Measurements from ENCODE around the gene DHX57. TPM values are rescaled to one million over a fixed set of nuclear protein-coding genes. Genes with fewer than 3 reads are reported as not detected.
"Not testable (repeated sequence)": the region's sequence is repeated elsewhere in the genome, so short reads cannot be mapped to it uniquely, and the experiment has no call there.

DHX57 gene
- polyA plus RNA-seq, 1 donor = 21.4 TPM

DNA sequence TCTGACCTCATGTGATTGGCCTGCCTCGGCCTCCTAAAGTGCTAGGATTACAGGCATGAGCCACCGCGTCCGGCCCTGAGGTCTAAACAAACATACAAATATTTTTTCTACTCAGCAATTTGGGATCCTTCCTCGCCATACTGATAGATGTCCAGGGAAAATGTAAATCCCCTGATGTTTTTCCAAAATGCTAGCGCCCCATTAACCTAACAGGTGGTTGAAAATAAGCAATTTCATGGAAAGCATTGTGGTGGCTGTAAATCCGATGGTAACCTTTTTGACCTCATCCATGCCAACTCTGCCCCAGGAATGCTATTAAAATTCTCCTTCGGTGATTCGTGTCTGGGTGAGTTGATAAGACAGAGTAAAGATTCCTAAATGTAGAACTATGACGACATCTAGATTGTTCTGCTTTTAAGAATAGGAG lies 78.5 kb downstream of the DHX57 start:
- DNase-seq = no peak

GRCh38 chr2:38795016-38795415 lies 80.7 kb downstream of the DHX57 start:
- DNase-seq = not testable (repeated sequence)

DNA sequence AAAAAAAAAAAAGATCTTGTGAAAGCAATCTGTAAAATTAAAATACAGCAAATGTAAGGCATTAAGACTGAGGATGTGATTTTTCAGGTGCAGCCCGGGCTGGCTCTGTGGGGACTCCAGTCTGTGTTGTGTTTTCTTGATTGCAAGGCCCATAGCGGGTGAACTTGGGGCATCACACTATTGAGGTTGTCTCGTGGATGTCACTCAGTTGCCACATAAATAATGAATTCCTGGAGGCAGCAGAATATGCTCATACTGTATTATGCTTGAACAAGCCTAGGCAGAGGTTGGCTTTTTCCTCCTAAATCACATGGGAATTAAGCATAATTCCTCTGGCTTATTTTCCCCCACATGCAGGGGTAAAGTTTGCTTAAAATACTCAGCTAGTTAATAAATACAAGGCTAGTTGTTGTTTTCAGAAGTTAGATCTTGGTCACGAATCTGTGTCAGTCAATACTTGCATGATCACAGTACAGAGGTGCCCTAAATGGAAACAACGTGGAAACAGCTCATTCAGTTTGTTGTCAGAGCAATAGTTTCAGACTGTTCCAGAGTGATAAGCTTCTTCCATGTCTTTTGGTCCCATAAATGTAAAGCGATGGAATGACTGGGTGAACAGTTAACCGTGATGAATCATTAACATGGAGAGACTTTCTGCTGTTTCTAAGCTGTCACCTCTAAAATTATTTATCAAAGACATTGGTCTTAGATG lies 81.3 kb downstream of the DHX57 start:
- no peak for DNase-seq

GRCh38 chr2:38793511-38793910 lies 82.2 kb downstream of the DHX57 start:
- no peak for DNase-seq

- no peak for DNase-seq
These were observed 83.0 kb downstream of the DHX57 start for GRCh38 chr2:38792751-38793150.

DNA sequence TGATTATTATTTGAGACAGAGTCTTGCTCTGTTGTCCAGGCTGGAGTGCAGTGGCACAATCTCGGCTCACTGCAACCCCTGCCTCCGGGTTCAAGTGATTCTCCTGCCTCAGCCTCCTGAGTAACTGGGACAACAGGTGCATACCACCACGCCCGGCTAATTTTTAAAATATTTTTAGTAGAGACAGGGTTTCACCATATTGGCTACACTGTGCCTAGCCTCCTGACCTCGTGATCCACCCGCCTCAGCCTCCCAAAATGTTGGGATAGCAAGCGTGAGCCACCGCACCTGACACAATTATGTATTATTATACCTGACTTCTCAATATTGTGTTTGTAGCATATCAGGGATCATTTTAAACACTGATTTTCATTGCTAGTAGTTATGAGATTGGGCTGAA lies 83.4 kb downstream of the DHX57 start:
- not testable (repeated sequence) for DNase-seq

GRCh38 chr2:38791744-38792143 lies 84.0 kb downstream of the DHX57 start:
- DNase-seq = no peak

DNA sequence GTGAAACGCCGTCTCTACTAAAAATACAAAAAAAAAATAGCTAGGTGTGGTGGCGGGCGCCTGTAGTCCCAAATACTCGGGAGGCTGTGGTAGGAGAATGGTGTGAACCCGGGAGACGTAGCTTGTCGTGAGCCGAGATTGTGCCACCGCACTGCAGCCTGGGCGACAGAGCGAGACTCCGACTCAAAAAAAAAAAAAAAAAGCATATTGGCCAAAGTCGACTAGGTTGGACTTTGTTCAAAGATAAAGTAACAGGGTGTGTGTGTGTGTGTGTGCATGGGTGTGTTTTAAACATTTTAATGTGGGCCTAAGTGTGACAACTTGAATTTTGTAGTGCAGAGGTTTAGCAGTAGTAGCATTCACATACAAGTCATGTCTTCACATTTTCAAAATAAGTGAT lies 86.0 kb downstream of the DHX57 start:
- DNase-seq = no peak

DNA sequence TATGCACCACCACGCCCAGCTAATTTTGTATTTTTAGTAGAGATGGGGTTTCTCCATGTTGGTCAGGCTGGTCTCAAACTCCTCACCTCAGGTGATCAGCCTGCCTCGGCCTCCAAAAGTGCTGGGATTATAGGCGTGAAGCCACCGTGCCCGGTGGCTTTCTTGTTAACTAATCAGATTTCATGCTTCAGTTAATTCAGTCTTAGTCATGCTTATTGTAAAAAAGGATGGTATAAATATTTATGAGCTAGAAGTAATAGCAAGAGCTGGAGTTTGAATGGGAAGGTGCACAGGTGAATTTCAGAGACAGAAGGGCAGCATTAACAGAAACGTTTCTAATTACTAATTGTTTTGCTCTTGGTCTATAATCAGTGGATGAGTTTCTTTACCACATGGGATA lies 87.4 kb downstream of the DHX57 start:
- DNase-seq = no peak

DNA sequence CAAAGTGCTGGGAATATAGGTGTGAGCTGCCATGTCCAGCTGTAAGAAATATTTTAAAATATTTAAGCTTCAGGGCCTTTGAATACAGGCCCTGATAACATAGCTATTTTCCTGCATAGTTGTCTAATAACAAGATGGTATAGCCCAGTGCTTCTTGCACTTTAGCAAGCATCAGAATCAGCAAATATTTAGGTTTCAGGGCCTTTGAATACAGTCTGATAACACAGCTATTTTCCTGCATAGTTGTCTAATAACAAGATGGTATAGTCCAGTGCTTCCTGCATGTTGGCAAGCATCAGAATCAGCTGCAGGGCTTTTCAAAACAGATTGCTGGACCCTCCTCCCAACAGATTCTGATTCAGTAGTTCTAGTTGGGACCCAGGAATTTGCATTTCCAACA lies 92.1 kb downstream of the DHX57 start:
- no peak for DNase-seq

DNA sequence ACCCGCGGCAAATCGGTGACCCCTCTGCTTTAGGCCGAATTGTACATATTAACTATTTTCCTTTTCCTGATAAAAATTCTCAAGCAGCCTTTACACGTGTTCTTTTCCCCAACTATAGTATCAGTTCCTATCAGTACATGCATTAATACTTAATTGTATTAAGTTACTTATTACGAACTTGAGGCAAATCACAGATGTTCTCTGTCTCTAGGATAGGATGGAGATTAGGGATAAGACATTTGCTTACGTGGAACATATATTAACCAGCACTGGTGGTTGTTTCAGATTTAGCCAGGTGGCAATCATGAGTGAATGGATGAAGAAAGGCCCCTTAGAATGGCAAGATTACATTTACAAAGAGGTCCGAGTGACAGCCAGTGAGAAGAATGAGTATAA lies 97.0 kb downstream of the DHX57 start:
- DNase-seq = no peak

GRCh38 chr2:38776531-38776930 lies 99.2 kb downstream of the DHX57 start:
- DNase-seq = no peak

GRCh38 chr2:38775921-38776225 lies 99.9 kb downstream of the DHX57 start:
- DNase-seq = no peak

GRCh38 chr2:38775097-38775920 lies 100.4 kb downstream of the DHX57 start:
- no peak for DNase-seq

- DNase-seq = no peak
These were observed 104.1 kb downstream of the DHX57 start for GRCh38 chr2:38771632-38772031.

- no peak for DNase-seq
These were observed 110.2 kb downstream of the DHX57 start for GRCh38 chr2:38765551-38765950.

- no peak for DNase-seq
These were observed 110.6 kb downstream of the DHX57 start for GRCh38 chr2:38765149-38765548.

- DNase-seq = no peak
These were observed 112.0 kb downstream of the DHX57 start for GRCh38 chr2:38763728-38764127.

- no peak for DNase-seq
These were observed 112.5 kb downstream of the DHX57 start for GRCh38 chr2:38763228-38763627.

- not testable (repeated sequence) for DNase-seq
These were observed 119.8 kb downstream of the DHX57 start for GRCh38 chr2:38755891-38756290.

DNA sequence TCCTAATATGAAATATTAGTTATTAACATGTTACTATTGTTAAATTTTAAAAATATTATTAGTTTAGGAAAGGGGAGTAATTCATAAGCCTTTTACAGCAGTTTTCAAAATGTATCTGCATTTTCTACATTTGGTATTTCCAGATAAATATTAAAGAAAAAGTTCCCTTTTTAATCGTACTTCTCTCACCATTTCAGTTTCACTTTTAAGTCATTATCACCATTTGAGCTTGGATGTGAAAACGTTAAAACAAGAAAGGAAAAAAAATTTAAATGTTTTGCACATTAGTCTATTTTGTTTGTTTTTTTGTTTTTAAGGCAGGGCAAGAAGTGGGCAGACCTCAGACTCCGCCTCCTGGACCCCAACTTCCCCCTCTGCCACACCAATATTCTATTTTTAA lies 121.2 kb downstream of the DHX57 start:
- no peak for DNase-seq

DNA sequence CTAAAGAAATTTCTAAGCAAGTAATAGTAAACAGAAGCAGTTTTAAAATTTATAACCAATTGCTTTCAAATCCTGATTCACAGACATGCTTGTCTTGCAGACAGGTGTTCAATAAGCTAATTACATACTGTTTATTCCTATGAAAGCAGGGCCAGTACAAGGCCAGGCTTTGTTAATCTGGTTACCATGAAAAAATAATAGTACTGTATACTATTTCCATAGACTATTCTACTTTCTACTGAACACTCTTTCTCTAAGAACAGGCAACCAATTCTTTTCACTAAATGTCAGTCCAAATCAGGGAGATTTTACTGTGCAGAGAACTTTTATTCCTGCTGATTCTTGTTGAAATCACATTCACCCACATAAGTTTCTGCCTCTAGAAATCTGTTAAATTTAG lies 121.7 kb downstream of the DHX57 start:
- DNase-seq = no peak

DNA sequence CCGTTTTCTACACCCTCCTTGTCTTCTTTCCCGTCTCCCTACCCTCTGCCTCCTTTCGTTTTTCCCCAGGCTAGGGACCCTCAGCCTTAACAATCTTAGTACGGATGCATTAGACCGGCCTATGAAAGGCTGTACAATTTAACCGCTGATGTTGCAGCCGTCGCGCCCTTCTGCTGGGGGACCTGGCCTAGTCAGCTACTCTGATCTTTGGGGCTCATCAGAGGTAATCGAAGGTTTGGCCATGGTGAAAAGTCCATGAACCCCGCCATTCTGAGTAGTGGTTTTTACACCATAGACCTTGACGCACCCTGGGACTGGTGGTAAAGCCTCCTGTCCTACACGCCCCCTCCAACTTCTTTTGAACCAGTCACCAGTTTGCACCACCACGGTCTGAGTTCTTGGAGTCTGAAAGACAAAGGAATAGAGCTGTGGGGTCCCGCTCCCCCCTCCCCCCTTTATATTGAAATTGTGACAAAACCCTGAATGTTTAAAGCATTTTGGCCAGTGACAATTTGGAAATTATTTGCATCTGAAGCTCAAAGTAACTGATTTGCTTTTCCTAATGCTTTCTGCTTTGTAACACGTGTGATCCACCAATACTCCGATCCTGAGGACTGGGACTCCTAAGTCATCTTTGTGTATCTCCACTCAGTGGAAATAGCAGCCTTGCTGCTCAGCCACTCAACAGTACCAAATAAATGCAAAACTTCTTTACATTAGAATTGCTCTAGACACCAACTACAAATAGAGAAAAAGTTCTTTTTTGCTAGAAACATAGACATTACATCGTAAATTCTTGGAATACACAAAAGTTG lies 123.9 kb downstream of the DHX57 start:
- DNase-seq = peak; percentile 29
